C4-2B (cell line): ENCODE results near the gene AFG3L2.

ENCODE experiments used
- CTCF ChIP-seq: fragments of 450-650 bp; conservative IDR thresholded peaks from 2 replicates; pipeline ENCODE4 v1.5.1; 2017; ENCODE audit warnings: mild to moderate bottlenecking
- ZFX ChIP-seq: fragments of 450-650 bp; IDR thresholded peaks from 2 replicates; pipeline ENCODE4 v1.6.1; 2017

GRCh38 chr18:12279781-12280531 lies 97.1 kb downstream of the AFG3L2 start:
- no peak for TF ChIP-seq CTCF
- TF ChIP-seq ZFX: no peak
